ENCODE measurements around the gene ANKS1B. TPM values are rescaled to one million over a fixed set of nuclear protein-coding genes. Genes with fewer than 3 reads are reported as not detected.

ANKS1B gene
- total RNA-seq, 1 experiment from 2014 or later = 9.7 TPM

GRCh38 chr12:99352269-99352668, 632.5 kb downstream of the ANKS1B start:
- Histone ChIP-seq H3K9me3 (ENCODE audit: control insufficient read depth, insufficient read depth, low read depth, low read length) (no peaks in the 10 kb centered on the region), H3K27ac (ENCODE audit: low read length) (no peak overlapping the region), H3K36me3 (ENCODE audit: control insufficient read depth, insufficient read depth, low read length) (no peaks in the 10 kb centered on the region), H3K4me1 (ENCODE audit: control insufficient read depth, insufficient read depth, low read length) (no peaks in the 10 kb centered on the region), H3K27me3 (ENCODE audit: control insufficient read depth, insufficient read depth, low read length) (no peaks in the 10 kb centered on the region), H3K4me3 (ENCODE audit: low read depth in 2 of 2, low read length in 2 of 2) (no peak overlapping the region)
- ATAC-seq = no peak
- TF ChIP-seq CTCF (IDR thresholded peaks at IDR 0.05) (no peak), POLR2AphosphoS5 (IDR thresholded peaks at IDR 0.05; ENCODE audit: low read depth, low read length) (no peak), TCF7L2 (IDR thresholded peaks at IDR 0.05; ENCODE audit: low read depth, low read length) (no peak), REST (IDR thresholded peaks at IDR 0.05; ENCODE audit: insufficient read depth in 1 of 2, low read depth in 2 of 2, low read length in 1 of 2) (no peak), SIN3A (IDR thresholded peaks at IDR 0.05; ENCODE audit: borderline replicate concordance, insufficient read depth, low read depth, low read length) (no peak)
- POLR2A ChIA-PET = no interaction called here
- intact Hi-C loops (cut with micrococcal nuclease; ENCODE audit: unreplicated experiment) = no loop called here
- DNase-seq (ENCODE audit: low read depth, low spot score) = no peak
- CTCF ChIA-PET = no interaction called here
- in situ Hi-C loops (cut with HindIII; ENCODE audit: low pct_unique_long_range_greater_than_20kb, low sequenced_read_pairs) = no loop called here
- BruUV-seq (replicated peaks) = no TSS peak

- no peaks in the 10 kb centered on the region for H3K36me3 ChIP-seq (ENCODE audit: control insufficient read depth, insufficient read depth, low read length)
- H3K27ac ChIP-seq (ENCODE audit: low read length) = no peak overlapping the region
- BruUV-seq (replicated peaks) = no TSS peak
- POLR2A ChIA-PET = no interaction called here
- in situ Hi-C loops (cut with HindIII; ENCODE audit: low pct_unique_long_range_greater_than_20kb, low sequenced_read_pairs) = no loop called here
- no peak for ATAC-seq
- no peaks in the 10 kb centered on the region for H3K9me3 ChIP-seq (ENCODE audit: control insufficient read depth, insufficient read depth, low read depth, low read length)
- intact Hi-C loops (cut with micrococcal nuclease; ENCODE audit: unreplicated experiment) = no loop called here
- no peaks in the 10 kb centered on the region for H3K4me1 ChIP-seq (ENCODE audit: control insufficient read depth, insufficient read depth, low read length)
- TF ChIP-seq SIN3A (IDR thresholded peaks at IDR 0.05; ENCODE audit: borderline replicate concordance, insufficient read depth, low read depth, low read length) (no peak), TCF7L2 (IDR thresholded peaks at IDR 0.05; ENCODE audit: low read depth, low read length) (no peak)
- no peak overlapping the region for H3K4me3 ChIP-seq (ENCODE audit: low read depth in 2 of 2, low read length in 2 of 2)
- H3K27me3 ChIP-seq (ENCODE audit: control insufficient read depth, insufficient read depth, low read length) = no peaks in the 10 kb centered on the region
- no peak for DNase-seq (ENCODE audit: low read depth, low spot score)
- CTCF ChIA-PET = no interaction called here
These were observed 640.8 kb downstream of the ANKS1B start for GRCh38 chr12:99343960-99344359.

- Histone ChIP-seq H3K27ac (ENCODE audit: low read length) (no peak overlapping the region), H3K36me3 (ENCODE audit: control insufficient read depth, insufficient read depth, low read length) (no peaks in the 10 kb centered on the region), H3K4me3 (ENCODE audit: low read depth in 2 of 2, low read length in 2 of 2) (no peak overlapping the region), H3K9me3 (ENCODE audit: control insufficient read depth, insufficient read depth, low read depth, low read length) (no peaks in the 10 kb centered on the region), H3K4me1 (ENCODE audit: control insufficient read depth, insufficient read depth, low read length) (no peaks in the 10 kb centered on the region), H3K27me3 (ENCODE audit: control insufficient read depth, insufficient read depth, low read length) (no peaks in the 10 kb centered on the region)
- no TSS peak for BruUV-seq (replicated peaks)
- TF ChIP-seq CTCF (IDR thresholded peaks at IDR 0.05) (no peak), POLR2AphosphoS5 (IDR thresholded peaks at IDR 0.05; ENCODE audit: low read depth, low read length) (no peak), TCF7L2 (IDR thresholded peaks at IDR 0.05; ENCODE audit: low read depth, low read length) (no peak), REST (IDR thresholded peaks at IDR 0.05; ENCODE audit: insufficient read depth in 1 of 2, low read depth in 2 of 2, low read length in 1 of 2) (no peak), SIN3A (IDR thresholded peaks at IDR 0.05; ENCODE audit: borderline replicate concordance, insufficient read depth, low read depth, low read length) (no peak)
- intact Hi-C loops (cut with micrococcal nuclease; ENCODE audit: unreplicated experiment) = no loop called here
- no peak for DNase-seq (ENCODE audit: low read depth, low spot score)
- ChIA-PET POLR2A (no interaction called here), CTCF (no interaction called here)
- ATAC-seq = no peak
- in situ Hi-C loops (cut with HindIII; ENCODE audit: low pct_unique_long_range_greater_than_20kb, low sequenced_read_pairs) = no loop called here
These were observed 645.1 kb downstream of the ANKS1B start for GRCh38 chr12:99339663-99340062.
